Mucosa of descending colon (tissue), 3 donors: ENCODE results near the gene SRRM1. TPM values are rescaled to one million over a fixed set of nuclear protein-coding genes. Genes with fewer than 3 reads are reported as not detected.

Source experiments
- ATAC-seq: fragments of 200-7000 bp; cut with Tn5 transposase; one replicate; pipeline ENCODE4 v1.9.1; 2020; ENCODE audit warnings: mild to moderate bottlenecking, moderate library complexity
- DNase-seq, 3 donors: peaks; one replicate each; pipeline ENCODE4 v3.0.0-alpha.2; 2020
- H3K36me3 ChIP-seq: fragments of 200-600 bp; one replicate; pipeline ENCODE4 v1.8.0; 2021; ENCODE audit warnings: low read depth, mild to moderate bottlenecking
- H3K4me1 ChIP-seq: fragments of 200-600 bp; one replicate; pipeline ENCODE4 v1.8.0; 2021; ENCODE audit warnings: low read depth, mild to moderate bottlenecking
- H3K4me3 ChIP-seq: fragments of 200-600 bp; one replicate; pipeline ENCODE4 v1.8.0; 2021; ENCODE audit warnings: mild to moderate bottlenecking
- H3K9me3 ChIP-seq: fragments of 200-600 bp; one replicate; pipeline ENCODE4 v1.8.0; 2021; ENCODE audit warnings: mild to moderate bottlenecking
- CTCF ChIP-seq: fragments of 200-600 bp; IDR thresholded peaks from one replicate; pipeline ENCODE4 v1.8.0; 2022; ENCODE audit warnings: antibody characterized with exemption, mild to moderate bottlenecking
- intact Hi-C, 2 donors: fragments of 100-400 bp; cut with DNase I in 1 of 2; cut with micrococcal nuclease in 1 of 2; formaldehyde crosslinking; loops; one replicate each; pipeline versions ENCODE4 v1.11.0 to v1.11.1; 2022; cut with DNase I, micrococcal nuclease
- total RNA-seq, 3 donors: library from RNA; stranded (reverse); fragmentation: NEBNext Ultra II Directional in 2 of 3; extraction: Animal tissue kit (Norgen Biotek cat#: 25700) in 2 of 3; gene quantifications; one replicate each; pipeline versions ENCODE4 v1.2.1 to v1.2.4, GENCODE V29; 2021 to 2023
- donor health status: DM: no; HTN: no; CAD: no; lungs with moderate emphysema.
- donor health status: DM: no; HTN: no; CAD: no.
- donor health status: DM: no; HTN: yes; CAD: no.

Gene SRRM1
- total RNA-seq, 3 donors from 2014 or later = 117 to 131 (median 120) TPM

GRCh38 chr1:24605534-24606295 is 37.4 kb upstream of the SRRM1 start:
- Histone ChIP-seq H3K4me3 (no peak overlapping the region), H3K9me3 (no peaks in the 10 kb centered on the region), H3K36me3 (no peaks in the 10 kb centered on the region), H3K4me1 (no peaks in the 10 kb centered on the region)
- intact Hi-C loops = no loop called here
- TF ChIP-seq CTCF = no peak
- ATAC-seq = no peak
- no peak for DNase-seq

GRCh38 chr1:24606296-24606605 is 36.9 kb upstream of the SRRM1 start:
- Histone ChIP-seq H3K36me3 (no peaks in the 10 kb centered on the region), H3K4me3 (no peak overlapping the region), H3K4me1 (no peaks in the 10 kb centered on the region), H3K9me3 (no peaks in the 10 kb centered on the region)
- DNase-seq (no peak), ATAC-seq (no peak)
- intact Hi-C loops = no loop called here
- no peak for TF ChIP-seq CTCF

- intact Hi-C loops = no loop called here
- Histone ChIP-seq H3K4me3 (no peak overlapping the region), H3K9me3 (no peaks in the 10 kb centered on the region), H3K36me3 (no peaks in the 10 kb centered on the region), H3K4me1 (no peaks in the 10 kb centered on the region)
- DNase-seq (no peak), ATAC-seq (no peak)
- no peak for TF ChIP-seq CTCF
Measured at GRCh38 chr1:24606621-24607020, 36.5 kb upstream of the SRRM1 start.

GRCh38 chr1:24609949-24610517 is 33.1 kb upstream of the SRRM1 start:
- Histone ChIP-seq H3K36me3 (no peaks in the 10 kb centered on the region), H3K9me3 (no peaks in the 10 kb centered on the region), H3K4me3 (no peak overlapping the region), H3K4me1 (no peaks in the 10 kb centered on the region)
- DNase-seq (no peak), ATAC-seq (peak; percentile 59)
- intact Hi-C loops = no loop called here
- no peak for TF ChIP-seq CTCF

GRCh38 chr1:24619376-24619775 is 23.7 kb upstream of the SRRM1 start:
- intact Hi-C loops = no loop called here
- Histone ChIP-seq H3K4me3 (no peak overlapping the region), H3K9me3 (no peaks in the 10 kb centered on the region), H3K36me3 (no peaks in the 10 kb centered on the region), H3K4me1 (no peaks in the 10 kb centered on the region)
- DNase-seq (no peak), ATAC-seq (no peak)
- no peak for TF ChIP-seq CTCF
